ENCODE measurements around the gene SSX7. TPM values are rescaled to one million over a fixed set of nuclear protein-coding genes. Genes with fewer than 3 reads are reported as not detected.
"Not testable (repeated sequence)": the region's sequence is repeated elsewhere in the genome, so short reads cannot be mapped to it uniquely, and the experiment has no call there.

The SSX7 gene
- not detected for total RNA-seq
- long read RNA-seq: 0 reads

- intact Hi-C loops (cut with DNase I); ATAC-seq; DNase-seq: not testable (repeated sequence)
Measured at GRCh38 chrX:52654800-52655199, at the start of gene SSX7. Gene SSX7, minus strand, starts transcription at chrX:52654900. Its CDS starts 1,428 bp downstream, at chrX:52653472.

- intact Hi-C loops (cut with DNase I); DNase-seq; ATAC-seq: not testable (repeated sequence)
Measured at GRCh38 chrX:52692034-52692433, 37.3 kb upstream of the SSX7 start.

GRCh38 chrX:52662218-52662617 is 7.5 kb upstream of the SSX7 start:
- intact Hi-C loops (cut with DNase I); ATAC-seq; DNase-seq: not testable (repeated sequence)

GRCh38 chrX:52655475-52655874 is 775 bp upstream of the SSX7 start:
- not testable (repeated sequence) for ATAC-seq

GRCh38 chrX:52650676-52651075 is 4.0 kb downstream of the SSX7 start:
- DNase-seq; intact Hi-C loops (cut with DNase I); ATAC-seq: not testable (repeated sequence)

More at GRCh38 chrX:52655475-52655874, 775 bp upstream of the SSX7 start:
- DNase-seq; intact Hi-C loops (cut with DNase I): not testable (repeated sequence)

GRCh38 chrX:52648956-52649355 is 5.7 kb downstream of the SSX7 start:
- DNase-seq; ATAC-seq; intact Hi-C loops (cut with DNase I): not testable (repeated sequence)

GRCh38 chrX:52628483-52628882 is 26.2 kb downstream of the SSX7 start:
- ATAC-seq; intact Hi-C loops (cut with DNase I); DNase-seq: not testable (repeated sequence)

GRCh38 chrX:52620661-52621060 is 34.0 kb downstream of the SSX7 start:
- ATAC-seq; DNase-seq; intact Hi-C loops (cut with DNase I): not testable (repeated sequence)

- intact Hi-C loops (cut with DNase I): no loop called here
- DNase-seq (no peak), ATAC-seq (no peak)
Measured at GRCh38 chrX:52608961-52609360, 45.7 kb downstream of the SSX7 start.

- ATAC-seq; intact Hi-C loops (cut with DNase I); DNase-seq: not testable (repeated sequence)
Measured at GRCh38 chrX:52603151-52603550, 51.5 kb downstream of the SSX7 start.

GRCh38 chrX:52598886-52599285 is 55.8 kb downstream of the SSX7 start:
- ATAC-seq (no peak), DNase-seq (no peak)
- intact Hi-C loops (cut with DNase I): no loop called here

GRCh38 chrX:52594658-52595057 is 60.0 kb downstream of the SSX7 start:
- ATAC-seq: no peak
- intact Hi-C loops (cut with DNase I): no loop called here
- no peak for DNase-seq

Other genes starting within 250 kb of the SSX7 start
- not detected for gene XAGE1A, start 159.1 kb downstream of the SSX7 start, total RNA-seq
- gene XAGE1B, start 137.8 kb downstream of the SSX7 start, total RNA-seq: not detected
- gene SSX2, start 52.3 kb upstream of the SSX7 start, total RNA-seq: not detected
- not detected for gene SSX2B, start 96.4 kb upstream of the SSX7 start, total RNA-seq
- gene SPANXN5, start 142.5 kb upstream of the SSX7 start, total RNA-seq: not detected
- gene XAGE5, start 156.4 kb upstream of the SSX7 start, total RNA-seq: not detected
- not detected for gene XAGE3, start 213.2 kb upstream of the SSX7 start, total RNA-seq
- 10 to 100 TPM; 12.1 to 12.6 TPM for gene FAM156B, start 242.4 kb upstream of the SSX7 start, total RNA-seq